Stimulated activated CD4-positive, alpha-beta T cell treated with anti-CD3 and anti-CD28 coated beads, Interleukin-15, amount 100 ng/mL, for 1 hour (primary cell): ENCODE measurements around the gene ZNF516.

ENCODE experiments used
- DNase-seq, 2 donors: peaks; one replicate each; pipeline ENCODE4 v3.0.0-alpha.2; 2020; ENCODE audit warnings: low read depth in 1 of 2, low spot score in 1 of 2

Gene ZNF516

DNA sequence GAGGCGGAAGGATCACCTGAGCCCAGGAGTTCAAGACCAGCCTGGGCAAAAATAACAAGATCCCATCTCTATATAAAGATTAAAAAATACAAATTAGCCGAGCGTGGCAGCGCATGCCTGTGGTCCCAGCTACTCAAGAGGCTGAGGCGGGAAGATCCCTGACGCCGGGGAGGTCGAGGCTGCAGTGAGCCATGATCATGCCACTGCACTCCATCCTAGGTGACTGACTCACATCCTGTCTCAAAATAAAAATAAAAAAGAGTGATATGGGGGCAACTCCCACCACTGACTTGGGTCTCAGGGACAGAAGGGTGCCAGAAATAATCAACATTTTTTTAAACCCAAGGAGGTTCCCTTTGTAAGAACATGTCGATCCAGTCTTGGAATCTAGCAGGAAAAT is 37.6 kb downstream of the ZNF516 start:
- no peak for DNase-seq

DNA sequence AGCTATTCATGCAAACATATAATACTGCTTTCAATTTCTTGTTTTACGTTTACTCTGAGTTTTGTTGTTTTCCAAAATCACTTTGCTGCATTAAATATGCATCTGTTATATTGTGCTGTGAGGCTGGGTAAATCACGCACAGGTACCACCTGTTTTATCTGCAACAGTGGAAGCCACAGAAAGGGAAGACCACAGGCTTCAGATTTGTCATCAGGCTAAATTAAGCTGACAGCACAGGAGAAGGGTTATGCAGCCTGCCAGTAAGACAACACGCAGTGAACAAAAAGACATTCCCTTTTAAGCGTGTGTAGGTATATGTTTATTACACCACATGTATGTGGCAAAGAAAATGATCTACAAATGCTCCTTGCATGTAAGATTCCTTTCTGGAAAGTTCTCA is 38.2 kb downstream of the ZNF516 start:
- no peak for DNase-seq

DNA sequence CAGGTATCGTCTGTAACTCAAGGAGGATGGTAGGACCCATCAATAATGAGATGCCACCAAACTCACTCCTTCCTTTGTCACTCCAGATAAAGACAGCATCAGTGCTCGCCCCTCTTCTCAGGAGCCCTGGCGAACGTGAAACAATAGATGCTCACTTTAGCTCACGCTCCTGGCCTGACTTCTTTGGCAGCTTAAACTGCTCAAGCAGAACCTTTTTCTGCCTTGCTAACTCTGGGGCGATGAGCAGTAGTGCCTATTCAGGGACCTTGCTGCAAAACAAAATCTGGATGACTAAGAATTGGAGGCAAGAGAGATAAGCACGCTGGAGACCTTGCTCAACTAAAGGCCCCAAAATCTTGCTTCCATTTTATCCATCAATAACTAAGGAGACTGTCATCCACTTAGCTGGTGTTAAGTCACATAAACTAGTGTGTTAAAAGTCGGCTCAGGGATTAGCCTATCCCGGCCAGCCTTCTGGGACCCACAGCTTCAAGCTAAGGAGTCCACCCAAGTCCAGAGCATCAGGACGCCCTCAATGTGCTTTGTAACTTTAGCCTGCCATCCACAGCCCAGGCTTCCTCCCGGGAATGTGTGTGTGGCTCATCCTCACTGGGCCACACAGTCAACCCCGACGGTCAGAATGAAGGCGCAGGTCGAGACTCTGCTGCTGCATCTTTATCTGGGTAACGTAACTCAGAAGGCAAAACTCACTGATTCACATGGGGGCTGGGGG is 38.9 kb downstream of the ZNF516 start:
- no peak for DNase-seq

DNA sequence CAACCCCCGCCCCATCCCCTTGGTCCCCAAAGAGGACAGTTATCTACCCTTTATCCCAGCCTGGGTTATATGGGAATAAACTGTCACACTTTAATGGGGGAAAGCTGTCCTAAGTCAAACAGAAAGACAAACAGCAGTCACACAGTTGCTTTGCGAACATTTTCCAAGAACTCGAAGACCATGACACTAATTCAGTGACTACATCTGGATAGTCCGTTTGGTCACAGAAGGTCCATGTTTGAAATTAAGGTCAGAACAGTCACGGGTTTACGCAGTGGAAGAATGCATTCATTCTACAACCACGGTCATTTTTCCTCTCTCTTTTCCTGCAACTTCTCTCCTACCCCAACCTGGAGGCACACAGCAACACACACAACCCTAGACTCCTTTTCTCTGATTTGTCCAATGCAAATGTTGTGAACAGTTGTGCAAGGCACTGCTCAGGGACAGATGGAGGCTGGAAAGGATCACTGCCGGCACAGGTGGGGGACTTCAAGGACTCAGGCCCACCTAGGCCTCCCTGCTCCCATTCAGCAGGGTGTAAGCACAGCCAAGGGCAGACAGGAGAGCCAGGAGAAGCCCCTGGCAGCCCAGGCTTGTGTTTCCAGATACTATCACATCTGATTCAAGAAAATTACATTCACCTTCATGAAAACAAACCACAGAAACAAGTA is 39.9 kb downstream of the ZNF516 start:
- no peak for DNase-seq

DNA sequence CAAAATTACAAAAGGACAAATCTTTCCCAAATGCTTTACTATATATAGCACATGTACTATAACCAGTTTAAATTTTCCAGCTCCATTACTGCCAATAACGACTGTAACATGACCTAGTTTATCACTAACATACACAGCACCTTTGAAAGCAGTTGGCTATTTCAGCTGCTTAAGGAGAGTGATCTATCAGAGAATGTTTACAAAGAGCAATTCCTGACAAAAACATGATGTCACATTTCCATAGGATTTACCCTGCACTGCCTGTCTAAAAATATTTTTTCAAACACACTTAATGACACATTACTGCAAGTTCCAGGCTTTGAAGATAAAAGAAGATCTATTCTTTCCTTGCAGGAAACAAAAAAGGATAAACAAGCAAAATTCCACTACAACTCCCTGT is 40.6 kb downstream of the ZNF516 start:
- DNase-seq: no peak

DNA sequence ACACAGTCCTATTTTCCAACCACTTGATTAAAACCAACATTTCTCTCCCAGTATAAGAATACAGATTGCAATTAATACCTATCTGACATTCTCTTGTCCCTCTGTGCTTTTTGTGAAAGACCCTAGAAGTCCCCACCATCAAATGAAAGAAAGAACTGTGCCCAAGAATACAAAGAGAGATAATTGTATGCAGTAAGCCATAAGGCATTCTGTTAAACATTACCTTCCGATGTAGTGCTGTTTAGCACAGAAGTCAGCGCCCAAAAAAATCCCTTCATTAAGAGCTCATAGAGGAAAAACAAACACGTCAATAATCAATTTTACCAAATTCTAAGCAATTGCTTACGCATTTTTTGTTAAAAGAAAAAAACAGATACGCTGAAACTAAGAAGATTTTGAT is 41.1 kb downstream of the ZNF516 start:
- no peak for DNase-seq

DNA sequence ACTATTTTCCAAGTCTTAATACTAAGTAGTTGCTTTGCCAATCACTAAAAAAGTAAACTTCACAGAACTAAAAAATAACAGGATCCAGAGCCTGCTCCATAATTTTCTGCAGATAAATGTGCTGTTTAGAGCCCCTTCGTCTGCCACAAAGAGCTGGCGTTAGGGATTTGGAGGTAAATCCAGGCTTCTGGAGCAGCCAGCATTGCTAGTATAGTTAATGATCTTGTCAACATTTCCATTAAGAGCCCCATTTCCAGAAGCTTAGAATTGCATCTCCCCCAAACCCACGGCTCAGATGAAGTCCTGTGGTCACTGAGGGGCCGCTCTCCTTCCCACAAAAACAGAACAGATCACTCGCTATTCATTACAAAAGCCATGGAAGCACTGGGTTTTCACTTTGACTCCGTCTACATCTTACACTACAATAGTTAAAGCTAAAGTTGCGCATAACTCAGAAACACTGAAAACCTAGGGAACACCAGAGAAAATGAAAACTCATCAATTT is 41.9 kb downstream of the ZNF516 start:
- no peak for DNase-seq

DNA sequence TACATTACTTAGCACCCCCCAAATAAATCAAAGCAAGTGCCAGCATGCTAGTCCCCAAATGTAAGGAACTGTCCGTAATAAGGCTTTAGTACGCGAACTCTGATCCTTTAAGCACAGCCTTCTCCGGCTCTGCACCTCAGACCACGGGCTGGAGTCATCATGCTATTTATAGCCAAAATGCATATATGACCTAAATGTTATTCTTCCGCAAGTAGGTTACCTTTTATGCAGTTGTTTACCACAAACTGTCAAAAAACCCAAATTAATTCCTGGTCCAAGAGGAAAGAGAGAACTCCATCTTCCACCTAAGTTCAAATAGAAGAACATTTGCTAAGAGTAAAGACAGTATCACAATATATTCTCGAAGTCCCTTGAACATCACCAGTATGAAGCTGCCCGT is 42.7 kb downstream of the ZNF516 start:
- no peak for DNase-seq

DNA sequence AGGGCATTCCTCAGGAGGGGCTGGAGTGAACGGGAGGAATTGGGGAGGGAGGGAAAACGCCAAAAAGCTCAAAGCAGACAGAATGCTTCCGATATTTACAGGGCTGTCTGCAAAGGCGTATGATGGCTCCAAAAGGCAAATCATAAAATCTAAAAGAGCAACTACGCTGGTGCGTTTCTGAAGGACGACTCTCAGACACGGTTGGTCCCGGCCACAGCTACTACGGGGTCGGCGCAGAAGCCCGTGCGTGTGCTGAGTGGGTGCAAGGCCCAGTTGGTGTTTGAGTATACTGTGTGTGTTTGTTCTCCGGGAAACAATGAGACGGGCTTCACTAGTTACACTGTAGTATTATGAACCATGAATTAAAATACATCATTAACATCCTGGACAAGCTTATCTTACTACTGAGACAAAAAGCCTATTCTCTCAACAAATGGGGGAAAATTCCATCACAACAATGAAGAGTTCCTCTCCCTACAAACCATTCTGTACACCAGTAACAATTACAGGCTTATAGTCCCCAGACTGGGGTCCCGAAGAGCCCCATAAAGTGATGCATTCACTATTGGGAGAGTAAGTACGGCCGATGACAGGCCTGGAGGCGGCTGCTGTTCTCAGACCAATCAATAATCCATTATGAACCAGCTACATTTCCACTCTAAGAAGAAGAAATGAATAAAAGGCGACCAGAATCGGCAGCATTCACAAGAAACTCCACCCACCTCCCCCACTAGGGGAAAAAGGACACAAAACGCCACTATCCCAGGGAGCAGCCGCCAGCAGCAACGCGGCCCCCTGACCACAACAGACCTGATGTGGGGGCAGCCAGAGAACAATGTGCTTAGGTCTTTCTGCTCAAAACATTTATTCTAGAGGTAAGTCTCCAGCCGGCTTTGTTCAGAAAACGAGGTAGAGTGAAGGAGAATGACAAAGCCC is 43.4 kb downstream of the ZNF516 start:
- no peak for DNase-seq

DNA sequence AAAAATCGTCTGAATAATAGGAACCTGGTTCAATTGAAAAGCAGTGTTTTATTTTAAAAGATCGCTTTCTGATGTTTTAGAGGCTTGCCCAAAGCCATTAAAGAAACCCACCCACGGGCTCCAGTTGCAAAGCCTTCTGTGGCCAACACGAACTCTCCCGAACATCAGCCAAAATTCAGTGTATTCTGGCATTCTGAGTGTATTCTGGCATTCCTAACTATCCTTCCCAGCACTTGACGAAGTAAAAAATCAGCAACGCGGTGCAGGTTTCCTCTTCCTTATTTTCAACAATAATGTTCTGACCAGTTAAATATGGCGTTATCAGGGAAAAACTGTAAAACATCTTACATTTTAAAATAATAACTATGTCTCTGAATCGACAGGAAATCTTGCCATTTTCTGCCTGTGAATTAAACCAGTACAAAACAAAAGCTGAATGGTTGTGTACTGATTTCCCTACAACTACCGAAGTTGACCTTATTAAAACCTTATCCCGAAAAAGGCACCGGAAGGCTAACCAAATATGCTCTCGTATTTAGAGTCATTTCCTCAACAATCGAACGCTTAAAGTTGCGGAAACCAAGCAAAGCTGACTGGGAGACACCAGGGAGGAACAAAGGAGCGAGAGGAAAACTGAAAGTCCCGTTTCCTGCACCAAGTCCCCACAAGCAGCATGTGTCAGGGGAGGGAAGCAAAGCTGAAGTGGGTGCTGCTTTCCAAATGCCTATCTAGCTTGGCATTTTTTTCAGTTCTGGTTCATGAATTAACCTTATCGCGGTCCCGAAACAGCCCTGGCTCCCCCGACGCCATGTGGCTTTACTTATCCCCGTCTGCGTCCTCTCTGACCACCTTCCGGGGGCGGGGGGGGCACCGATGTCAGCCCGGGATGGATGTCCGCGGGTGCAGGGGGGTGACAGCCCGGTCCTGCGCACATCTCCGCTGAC is 44.3 kb downstream of the ZNF516 start:
- no peak for DNase-seq

DNA sequence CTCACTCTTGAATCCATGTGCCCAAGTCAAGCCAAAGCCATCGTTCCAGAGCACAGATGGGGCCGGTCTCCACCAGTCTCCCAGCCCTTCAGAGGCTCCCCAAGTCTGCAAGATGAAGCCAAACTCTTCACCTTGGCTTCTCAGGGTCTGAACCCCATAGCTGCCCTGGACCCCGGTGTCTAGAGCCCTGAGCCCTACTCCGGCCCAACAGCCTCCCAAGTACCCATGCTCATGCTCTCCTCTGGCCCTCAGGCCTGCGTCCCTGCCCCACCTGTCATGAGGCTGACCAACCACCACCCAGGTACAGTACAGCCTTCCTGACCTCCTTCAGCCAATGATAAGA is 46.0 kb downstream of the ZNF516 start:
- no peak for DNase-seq

DNA sequence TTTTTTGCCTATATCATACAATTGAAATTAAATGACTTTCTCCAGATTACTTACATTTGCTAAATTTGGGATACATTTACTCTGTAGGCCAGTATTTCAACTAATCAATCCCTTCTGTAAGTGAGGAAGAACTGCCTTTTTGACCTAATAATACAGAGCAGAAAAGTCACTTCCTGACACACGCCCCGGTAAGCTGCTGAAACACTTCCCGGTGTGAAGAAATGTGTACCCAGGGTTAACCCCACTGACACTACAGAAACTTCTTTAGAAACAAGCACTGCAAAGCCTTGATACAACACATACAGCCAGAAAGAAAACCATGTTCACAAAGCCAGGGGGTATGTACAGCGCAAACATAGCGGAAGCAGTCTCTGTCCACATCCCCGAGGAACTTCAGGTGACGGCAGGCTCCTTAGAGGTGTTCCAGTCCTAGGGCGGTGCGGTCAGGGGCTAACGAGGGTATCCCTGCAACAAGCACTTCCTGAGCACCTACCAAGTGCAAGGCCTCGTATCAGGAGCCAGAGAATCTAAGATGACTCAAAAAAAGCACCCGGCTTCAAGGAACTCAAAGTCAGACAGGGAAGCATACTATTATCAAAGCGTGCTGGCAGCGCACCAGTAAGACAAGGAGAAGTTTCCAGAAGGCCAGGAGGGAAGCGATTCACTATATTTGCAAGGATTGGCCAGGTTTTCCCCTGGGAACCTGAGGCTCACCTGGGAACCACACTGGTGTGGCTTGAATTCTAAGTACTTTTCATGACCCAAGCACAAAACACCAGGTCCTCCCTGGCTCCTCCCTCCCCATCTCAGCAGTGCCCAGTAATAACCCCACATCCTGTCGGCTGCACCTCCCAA is 46.6 kb downstream of the ZNF516 start:
- DNase-seq: no peak

DNA sequence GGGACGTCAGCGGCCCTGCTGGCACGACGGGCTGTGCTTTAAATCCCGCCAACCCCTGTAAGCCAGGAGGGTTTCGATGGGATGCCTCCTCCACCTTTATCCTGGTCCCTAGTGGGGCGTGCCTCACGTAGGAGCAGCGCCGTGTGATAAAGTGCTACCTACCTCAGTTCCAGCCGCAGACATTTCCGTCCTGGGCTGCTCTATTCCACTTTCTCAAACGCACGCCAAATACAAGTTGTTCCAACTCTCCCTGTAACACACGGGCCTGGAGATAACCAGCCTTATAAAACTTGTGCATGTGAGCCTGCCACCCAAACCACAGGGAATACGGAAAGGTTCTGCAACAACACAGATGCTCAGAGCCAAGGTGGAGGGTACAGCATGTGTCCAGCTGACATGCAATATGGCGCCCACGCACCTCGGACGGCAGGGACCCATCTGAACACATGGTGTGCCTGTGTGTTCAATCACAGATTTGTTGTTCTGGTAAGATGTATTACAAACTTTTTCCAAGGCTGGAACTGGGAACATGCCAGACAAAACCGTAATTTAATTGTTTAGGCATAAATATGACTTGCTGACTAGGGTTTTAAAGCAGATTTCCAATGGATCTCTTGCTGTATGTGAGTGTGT is 47.7 kb downstream of the ZNF516 start:
- no peak for DNase-seq

DNA sequence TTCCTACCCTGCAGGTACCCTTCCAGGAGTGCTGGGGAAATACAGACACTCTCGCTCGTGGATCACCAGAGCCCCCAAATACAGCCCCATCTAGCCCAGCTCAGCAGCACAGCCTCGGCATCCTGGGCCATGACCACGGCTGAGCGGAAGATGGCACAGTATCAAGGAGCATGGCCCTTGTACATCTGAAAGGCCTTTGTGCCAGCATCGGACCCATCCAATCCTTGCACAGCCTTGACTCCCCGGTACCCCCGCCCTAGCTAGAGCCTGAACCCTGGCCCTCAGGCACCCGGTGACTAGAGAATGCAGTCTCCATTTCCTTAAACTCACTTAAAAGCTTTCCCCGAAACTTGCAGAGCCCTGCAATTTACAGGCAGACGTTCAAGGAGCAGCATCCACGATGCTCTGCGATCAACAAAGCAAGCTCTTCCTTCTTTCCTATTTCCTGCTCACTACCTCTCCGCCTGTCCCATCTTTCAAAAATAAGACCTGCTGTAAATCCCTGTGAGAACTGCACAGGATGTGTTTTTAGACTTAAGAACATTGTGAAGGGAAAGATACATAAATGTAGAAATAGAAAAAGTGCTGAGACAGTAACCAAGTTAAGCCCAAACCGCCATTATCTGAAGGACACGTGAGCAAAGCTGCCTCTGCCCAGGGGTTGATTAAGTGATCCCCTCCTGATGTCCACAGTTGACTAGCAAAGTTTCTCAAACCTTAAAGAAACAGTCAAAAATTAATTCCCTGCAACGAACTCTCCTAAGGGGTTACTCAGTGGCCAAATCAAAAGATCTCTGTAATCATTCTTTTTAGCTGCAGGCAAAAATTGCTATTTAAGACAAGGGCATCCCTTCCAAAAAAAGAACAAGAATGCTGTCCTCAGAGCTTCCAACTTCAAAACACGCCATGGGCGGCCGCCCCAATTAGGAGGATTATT is 48.5 kb downstream of the ZNF516 start:
- DNase-seq: no peak

DNA sequence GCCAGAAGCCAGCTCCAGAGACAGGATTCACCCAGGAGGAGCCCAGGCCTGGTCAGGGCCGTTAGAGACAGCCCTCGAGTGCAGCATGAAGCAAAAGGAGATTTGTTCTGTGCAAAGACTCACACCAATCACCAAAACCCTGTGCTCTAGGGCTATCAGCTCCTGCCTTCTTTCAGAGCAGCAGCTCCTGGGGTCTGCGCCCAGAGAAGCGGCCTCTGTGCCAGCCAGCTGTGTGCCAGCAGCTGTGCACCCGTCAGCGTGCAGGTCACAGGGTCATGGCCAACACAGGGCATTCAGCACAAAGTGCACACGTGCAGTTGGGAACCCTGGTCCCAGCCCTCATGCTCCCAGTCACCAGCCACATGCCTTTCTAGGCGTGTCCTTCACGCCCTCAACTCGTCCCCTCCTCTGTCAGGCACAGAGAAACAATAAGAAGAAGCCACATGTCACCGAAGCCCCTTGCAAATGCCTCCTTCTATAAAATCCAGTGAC is 49.3 kb downstream of the ZNF516 start:
- no peak for DNase-seq

DNA sequence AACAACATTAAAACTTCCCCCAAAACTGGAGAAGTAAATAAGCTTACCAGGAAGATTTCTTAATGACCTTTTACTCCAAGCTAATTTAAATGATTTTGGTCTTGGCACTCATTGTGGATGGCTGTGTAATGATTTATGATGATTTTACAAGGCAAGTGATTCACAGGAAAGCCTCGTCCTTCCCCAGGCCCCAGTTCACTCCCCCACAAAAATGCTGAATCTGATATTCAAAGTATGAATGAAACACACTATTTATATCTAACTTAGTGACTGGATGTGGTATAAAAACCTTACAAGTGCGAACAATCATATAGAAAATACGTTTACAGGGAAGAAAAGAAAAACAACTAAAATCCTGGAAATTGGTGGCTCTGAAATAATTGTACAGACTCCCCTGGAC is 49.8 kb downstream of the ZNF516 start:
- DNase-seq: no peak

DNA sequence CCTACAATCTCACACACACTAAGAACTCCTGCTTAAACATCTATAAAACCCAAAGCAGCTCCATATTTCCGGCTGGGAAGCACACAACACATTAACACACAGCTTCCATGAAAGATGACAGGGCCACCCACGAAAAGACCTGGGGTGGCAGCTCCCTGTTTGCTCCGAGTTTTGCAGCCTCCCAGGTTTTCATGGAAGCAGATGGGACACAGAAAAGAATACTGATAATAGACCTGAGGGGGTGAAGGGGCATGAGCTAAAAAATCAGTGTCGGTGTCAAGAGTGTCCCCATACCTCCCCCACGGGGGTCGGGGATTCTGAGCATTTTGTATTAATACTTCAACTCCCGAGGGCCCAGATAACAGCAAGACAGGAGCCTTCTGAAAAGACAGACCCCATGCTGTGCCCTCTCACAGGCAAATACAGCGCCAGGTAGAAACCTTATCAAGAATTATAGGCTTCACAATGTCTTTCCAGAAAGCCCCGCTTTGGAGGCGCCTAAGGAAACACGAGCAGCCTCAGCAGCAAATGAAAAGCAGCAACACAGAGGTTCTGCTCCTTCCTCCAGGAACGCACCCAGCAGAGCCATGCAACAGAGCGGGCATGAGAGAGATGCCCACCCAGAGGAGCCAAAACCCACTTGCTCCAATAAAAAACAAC is 50.5 kb downstream of the ZNF516 start:
- DNase-seq: no peak
